Activated CD8-positive, alpha-beta T cell treated with anti-CD3 and anti-CD28 coated beads, Interleukin-2, amount 10 ng/mL, durations not matched to agents 7 days and 5 days (primary cell): ENCODE data around the gene PIM3. TPM values are rescaled to one million over a fixed set of nuclear protein-coding genes. Genes with fewer than 3 reads are reported as not detected.
A peak's percentile ranks its signal among the peaks of the same experiment; 100 is the strongest.

Experiments used
- ATAC-seq: fragments of 150-1000 bp; cut with Tn5 transposase; one replicate; pipeline ENCODE4 v1.10.0; 2021; ENCODE audit warnings: moderate library complexity
- CTCF ChIA-PET: fragments of 350-600 bp; sonication (Branson Sonifier 250); formaldehyde crosslinking; loops from one replicate; lab custom pipeline; 2021; ENCODE audit warnings: antibody characterized with exemption; lab: Charles Lee
- POLR2A ChIA-PET: fragments of 350-600 bp; sonication (Branson Sonifier 250); formaldehyde crosslinking; loops from one replicate; lab custom pipeline; 2021; ENCODE audit warnings: antibody characterized with exemption; lab: Charles Lee
- DNase-seq: peaks from one replicate; pipeline ENCODE4 v3.0.0-alpha.2; 2020
- H3K27ac Mint-ChIP-seq: one replicate; pipeline ENCODE4 v1.8.0; 2021; ENCODE audit warnings: mild to moderate bottlenecking, mixed read lengths
- H3K27me3 Mint-ChIP-seq: one replicate; pipeline ENCODE4 v1.8.0; 2021; ENCODE audit warnings: low read depth, mixed read lengths
- H3K36me3 Mint-ChIP-seq: one replicate; pipeline ENCODE4 v1.8.0; 2021; ENCODE audit warnings: low read depth, mixed read lengths
- H3K4me1 Mint-ChIP-seq: one replicate; pipeline ENCODE4 v1.8.0; 2021; ENCODE audit warnings: low read depth, mixed read lengths
- H3K4me3 Mint-ChIP-seq: one replicate; pipeline ENCODE4 v1.8.0; 2021; ENCODE audit warnings: mild to moderate bottlenecking, mixed read lengths
- H3K9me3 Mint-ChIP-seq: one replicate; pipeline ENCODE4 v1.8.0; 2022; ENCODE audit warnings: mixed read lengths; ENCODE audit not compliant: insufficient read depth
- total RNA-seq, 2 experiments: library from RNA; stranded (reverse); gene quantifications; one replicate each; pipeline ENCODE4 v1.2.3, GENCODE V29; 2021

PIM3 gene
- total RNA-seq, 2 experiments from 2014 or later: 45.1 to 45.7 TPM

- Mint-ChIP-seq H3K9me3 (no peaks in the 10 kb centered on the region), H3K36me3 (no peaks in the 10 kb centered on the region), H3K4me3 (no peak overlapping the region), H3K4me1 (peaks cover 4% of the 10 kb centered on the region), H3K27ac (no peak overlapping the region), H3K27me3 (no peaks in the 10 kb centered on the region)
- DNase-seq (no peak), ATAC-seq (no peak)
- CTCF ChIA-PET: no interaction called here
- POLR2A ChIA-PET: no interaction called here
These were observed 36.7 kb downstream of the PIM3 start for GRCh38 chr22:49997251-49997599.

- Mint-ChIP-seq H3K27me3 (no peaks in the 10 kb centered on the region), H3K27ac (no peak overlapping the region), H3K9me3 (no peaks in the 10 kb centered on the region), H3K36me3 (no peaks in the 10 kb centered on the region), H3K4me1 (peaks cover 4% of the 10 kb centered on the region), H3K4me3 (no peak overlapping the region)
- no peak for DNase-seq
- CTCF ChIA-PET: no interaction called here
- POLR2A ChIA-PET: no interaction called here
- ATAC-seq: no peak
These were observed 37.6 kb downstream of the PIM3 start for GRCh38 chr22:49997932-49998717.

- Mint-ChIP-seq H3K27me3 (peaks cover under 1% of the 10 kb centered on the region), H3K9me3 (no peaks in the 10 kb centered on the region), H3K27ac (no peak overlapping the region), H3K36me3 (no peaks in the 10 kb centered on the region), H3K4me1 (peaks cover 4% of the 10 kb centered on the region), H3K4me3 (no peak overlapping the region)
- no peak for DNase-seq
- no peak for ATAC-seq
- POLR2A ChIA-PET: no interaction called here
- CTCF ChIA-PET: no interaction called here
These were observed 38.1 kb downstream of the PIM3 start for GRCh38 chr22:49998718-49999062.

GRCh38 chr22:49999063-49999945 lies 38.7 kb downstream of the PIM3 start:
- Mint-ChIP-seq H3K4me3 (no peak overlapping the region), H3K27me3 (peaks cover 2% of the 10 kb centered on the region), H3K27ac (no peak overlapping the region), H3K9me3 (no peaks in the 10 kb centered on the region), H3K4me1 (peaks cover 4% of the 10 kb centered on the region), H3K36me3 (no peaks in the 10 kb centered on the region)
- DNase-seq (no peak), ATAC-seq (peak; percentile 27)
- ChIA-PET POLR2A (no interaction called here), CTCF (no interaction called here)

- DNase-seq: no peak
- no peaks in the 10 kb centered on the region for H3K9me3 Mint-ChIP-seq
- CTCF ChIA-PET: interaction anchor here (1.3 kb wide), 1 partner anchor 30 kb away, joined by 3 read pairs; no protein-coding TSS in a partner anchor
These were observed 39.5 kb downstream of the PIM3 start for GRCh38 chr22:49999946-50000586.

GRCh38 chr22:50000587-50001387 lies 40.2 kb downstream of the PIM3 start:
- DNase-seq: no peak
- Mint-ChIP-seq H3K4me1 (peaks cover 4% of the 10 kb centered on the region), H3K27ac (no peak overlapping the region), H3K9me3 (no peaks in the 10 kb centered on the region), H3K4me3 (no peak overlapping the region), H3K36me3 (no peaks in the 10 kb centered on the region), H3K27me3 (peaks cover 5% of the 10 kb centered on the region)
- CTCF ChIA-PET: interaction anchor here (1.3 kb wide), 1 partner anchor 30 kb away, joined by 3 read pairs; no protein-coding TSS in a partner anchor
- POLR2A ChIA-PET: no interaction called here
- no peak for ATAC-seq

More at GRCh38 chr22:49999946-50000586, 39.5 kb downstream of the PIM3 start:
- Mint-ChIP-seq H3K27me3 (peaks cover 3% of the 10 kb centered on the region), H3K36me3 (no peaks in the 10 kb centered on the region), H3K4me1 (peaks cover 4% of the 10 kb centered on the region), H3K27ac (no peak overlapping the region), H3K4me3 (no peak overlapping the region)
- POLR2A ChIA-PET: no interaction called here
- no peak for ATAC-seq

- DNase-seq (no peak), ATAC-seq (no peak)
- H3K9me3 Mint-ChIP-seq: no peaks in the 10 kb centered on the region
- ChIA-PET POLR2A (no interaction called here), CTCF (no interaction called here)
- peaks cover 4% of the 10 kb centered on the region for H3K4me1 Mint-ChIP-seq
- no peaks in the 10 kb centered on the region for H3K36me3 Mint-ChIP-seq
- no peak overlapping the region for H3K4me3 Mint-ChIP-seq
- no peak overlapping the region for H3K27ac Mint-ChIP-seq
- peaks cover 5% of the 10 kb centered on the region for H3K27me3 Mint-ChIP-seq
These were observed 41.0 kb downstream of the PIM3 start for GRCh38 chr22:50001388-50002231.

- Mint-ChIP-seq H3K36me3 (no peaks in the 10 kb centered on the region), H3K27me3 (peaks cover 5% of the 10 kb centered on the region), H3K4me1 (peaks cover 2% of the 10 kb centered on the region), H3K4me3 (no peak overlapping the region), H3K9me3 (no peaks in the 10 kb centered on the region), H3K27ac (no peak overlapping the region)
- no peak for DNase-seq
- ChIA-PET CTCF (no interaction called here), POLR2A (no interaction called here)
- no peak for ATAC-seq
These were observed 42.2 kb downstream of the PIM3 start for GRCh38 chr22:50002791-50003190.

- Mint-ChIP-seq H3K9me3 (no peaks in the 10 kb centered on the region), H3K4me1 (no peaks in the 10 kb centered on the region), H3K36me3 (no peaks in the 10 kb centered on the region), H3K4me3 (no peak overlapping the region), H3K27ac (no peak overlapping the region), H3K27me3 (peaks cover 8% of the 10 kb centered on the region)
- no peak for DNase-seq
- CTCF ChIA-PET: interaction anchor here (0.8 to 2.1 kb wide), 4 partner anchors 11 to 26 kb away, joined by 3 to 6 read pairs (median 5); no protein-coding TSS in a partner anchor
- POLR2A ChIA-PET: no interaction called here
- no peak for ATAC-seq
These were observed 44.3 kb downstream of the PIM3 start for GRCh38 chr22:50004918-50005317.

- no peak for ATAC-seq
- H3K9me3 Mint-ChIP-seq: no peaks in the 10 kb centered on the region
- H3K4me3 Mint-ChIP-seq: no peak overlapping the region
- ChIA-PET POLR2A (no interaction called here), CTCF (interaction anchor here (1.0 kb wide), 2 partner anchors 13 to 24 kb away, joined by 3 to 5 read pairs; no protein-coding TSS in a partner anchor)
- peaks cover 7% of the 10 kb centered on the region for H3K4me1 Mint-ChIP-seq
- H3K36me3 Mint-ChIP-seq: no peaks in the 10 kb centered on the region
- DNase-seq: no peak
- peaks cover 19% of the 10 kb centered on the region for H3K27me3 Mint-ChIP-seq
- H3K27ac Mint-ChIP-seq: no peak overlapping the region
These were observed 46.5 kb downstream of the PIM3 start for GRCh38 chr22:50007057-50007511.
